Activated CD4-positive, alpha-beta T cell treated with anti-CD3 and anti-CD28 coated beads, Interleukin-2, Interleukin-4, amounts not matched to agents 100 ng/mL and 50 ng/mL, durations not matched to agents 16 hours and 8 hours (primary cell): ENCODE results near the gene LECT2.

Experiments
- DNase-seq: peaks from one replicate; pipeline ENCODE4 v3.0.0-alpha.2; 2020; ENCODE audit warnings: low spot score

LECT2 gene

GRCh38 chr5:135978212-135978631 lies 23.4 kb upstream of the LECT2 start:
- no peak for DNase-seq

DNA sequence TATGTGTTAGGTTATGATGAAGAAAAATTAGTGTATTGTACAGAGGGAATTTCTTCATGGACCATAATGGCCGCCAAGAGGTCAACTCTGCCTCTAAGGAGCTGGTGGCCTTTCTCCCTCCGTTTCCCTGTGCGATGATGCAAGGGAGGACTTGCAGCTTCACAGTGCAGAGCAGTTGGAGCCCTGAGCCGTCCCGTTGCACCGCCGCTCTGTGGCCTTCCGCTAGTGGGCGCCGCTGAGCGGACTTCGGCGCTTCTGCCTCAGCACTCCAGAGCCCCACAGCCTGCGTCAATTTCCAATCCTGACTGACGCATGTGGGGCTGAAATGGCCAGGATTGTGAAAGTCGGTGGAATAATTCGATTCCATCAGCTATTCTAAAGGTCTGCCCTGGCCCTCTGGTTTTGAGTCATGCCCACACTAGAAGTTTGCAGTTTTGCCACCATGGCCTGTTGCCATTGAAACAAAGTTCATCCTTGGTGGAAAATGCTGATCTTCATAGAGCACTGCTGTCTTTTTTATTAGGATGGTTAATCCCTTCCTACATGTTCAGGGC lies 22.7 kb upstream of the LECT2 start:
- peak; percentile 68 for DNase-seq

DNA sequence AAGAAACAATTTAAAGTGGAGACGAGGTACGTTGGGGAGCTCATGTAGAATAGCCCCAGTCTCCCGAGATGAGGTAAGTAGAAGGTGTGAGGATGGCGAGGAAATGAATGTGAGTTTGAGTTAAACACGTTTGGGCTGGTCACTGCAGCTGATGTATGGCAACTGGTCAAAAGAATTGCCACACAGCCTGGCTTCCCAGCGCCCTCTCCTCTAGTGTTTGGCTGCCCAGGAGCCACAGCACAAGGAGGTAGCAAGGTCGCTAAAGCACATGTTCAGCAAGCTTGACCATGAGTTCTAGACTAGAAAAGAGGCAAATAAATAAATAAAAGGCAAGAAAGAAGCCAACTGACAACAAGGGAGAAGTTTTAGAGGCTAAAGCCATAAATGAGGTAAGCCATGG lies 21.4 kb upstream of the LECT2 start:
- DNase-seq = no peak

DNA sequence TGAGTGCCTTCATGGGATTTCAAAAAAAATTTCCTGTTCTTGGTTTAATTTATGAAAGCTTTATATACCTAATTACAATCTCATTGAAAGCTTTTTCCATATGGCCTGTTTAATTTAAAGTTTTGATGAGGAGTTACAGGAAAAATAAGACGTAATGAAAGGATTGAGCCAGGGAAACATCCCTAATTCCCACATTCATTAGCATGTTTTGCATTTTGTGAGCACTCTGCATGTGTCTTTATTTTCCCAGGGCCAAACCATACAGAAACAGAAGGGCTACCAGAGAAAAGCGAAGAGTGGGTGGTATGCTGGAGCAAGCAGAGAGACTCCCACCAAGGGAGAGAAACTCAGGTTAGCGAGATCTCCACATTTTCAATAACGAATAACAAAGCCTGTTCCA lies 20.3 kb upstream of the LECT2 start:
- DNase-seq = no peak

GRCh38 chr5:135974021-135974600 lies 19.3 kb upstream of the LECT2 start:
- no peak for DNase-seq

GRCh38 chr5:135973323-135974020 lies 18.7 kb upstream of the LECT2 start:
- DNase-seq = no peak

DNA sequence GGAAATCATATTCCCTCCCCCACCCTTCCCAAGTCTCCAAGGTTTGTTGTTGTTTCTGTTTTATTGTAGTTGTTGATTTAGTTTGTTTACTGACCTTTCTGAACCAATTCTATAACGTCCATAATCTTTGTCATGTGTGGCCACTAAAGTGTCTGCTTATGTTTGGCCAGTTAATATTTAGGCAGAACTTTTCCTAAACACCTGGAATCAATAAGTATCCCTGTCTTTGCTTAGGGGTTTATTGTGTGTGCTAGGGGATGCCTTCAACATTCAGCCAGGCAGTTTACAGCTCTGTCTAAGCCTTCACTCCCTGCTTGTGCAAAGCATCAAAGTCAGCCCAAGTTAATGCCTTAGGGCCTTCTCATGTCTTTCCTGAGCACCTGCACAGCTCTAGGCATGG lies 16.9 kb upstream of the LECT2 start:
- DNase-seq = no peak

GRCh38 chr5:135966790-135967189 lies 12.0 kb upstream of the LECT2 start:
- no peak for DNase-seq

GRCh38 chr5:135966165-135966564 lies 11.4 kb upstream of the LECT2 start:
- DNase-seq = no peak

- no peak for DNase-seq
Observed at GRCh38 chr5:135965504-135965903, 10.7 kb upstream of the LECT2 start.

GRCh38 chr5:135964670-135965320 lies 10.0 kb upstream of the LECT2 start:
- DNase-seq = no peak

- no peak for DNase-seq
Observed at GRCh38 chr5:135955525-135955924, 742 bp upstream of the LECT2 start.

GRCh38 chr5:135953850-135954249 lies 933 bp downstream of the LECT2 start:
- no peak for DNase-seq

- DNase-seq = no peak
Observed at GRCh38 chr5:135952683-135953082, 2.1 kb downstream of the LECT2 start.

GRCh38 chr5:135951807-135952206 lies 3.0 kb downstream of the LECT2 start:
- DNase-seq = no peak

DNA sequence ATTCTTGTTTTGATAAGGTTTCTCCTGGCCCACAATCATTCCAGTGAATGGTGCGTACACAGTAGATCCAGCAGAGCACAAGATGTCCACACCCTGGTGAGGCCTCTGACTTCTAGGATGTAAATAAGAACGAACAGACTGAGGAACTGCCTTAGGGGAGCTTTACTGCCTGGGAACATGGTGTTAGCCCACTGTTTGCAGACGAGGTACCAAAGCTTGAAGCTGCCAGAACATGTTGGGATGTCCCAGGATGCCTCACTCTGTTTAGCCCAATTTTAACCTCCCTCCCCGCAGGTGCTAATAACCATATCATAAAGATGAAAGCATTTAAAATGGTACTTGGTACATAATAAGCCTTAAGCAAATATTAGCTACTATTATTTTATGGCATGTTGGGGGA lies 3.5 kb downstream of the LECT2 start:
- no peak for DNase-seq

- no peak for DNase-seq
Observed at GRCh38 chr5:135950611-135951010, 4.2 kb downstream of the LECT2 start.

GRCh38 chr5:135944967-135945560 lies 9.7 kb downstream of the LECT2 start:
- DNase-seq = peak; percentile 47

DNA sequence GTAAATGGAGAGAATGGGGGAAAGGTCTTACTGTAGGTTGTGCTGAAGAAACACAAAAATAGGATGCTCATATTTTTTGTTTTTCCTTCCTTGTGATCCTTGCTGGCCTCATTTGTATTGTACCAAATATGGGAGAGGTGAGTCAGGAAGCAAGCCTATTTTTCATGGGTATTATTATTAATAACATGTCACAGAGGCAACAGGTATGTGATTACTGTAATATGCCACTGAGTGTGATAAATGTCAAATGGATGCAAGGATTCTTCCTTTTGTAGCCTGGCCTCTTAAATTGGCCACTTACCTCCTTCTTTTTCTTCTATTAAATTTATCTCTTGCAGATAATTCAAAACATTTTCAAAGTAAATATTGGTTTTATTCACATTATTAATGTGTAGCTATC lies 10.2 kb downstream of the LECT2 start:
- no peak for DNase-seq

GRCh38 chr5:135942202-135942771 lies 12.5 kb downstream of the LECT2 start:
- no peak for DNase-seq

DNA sequence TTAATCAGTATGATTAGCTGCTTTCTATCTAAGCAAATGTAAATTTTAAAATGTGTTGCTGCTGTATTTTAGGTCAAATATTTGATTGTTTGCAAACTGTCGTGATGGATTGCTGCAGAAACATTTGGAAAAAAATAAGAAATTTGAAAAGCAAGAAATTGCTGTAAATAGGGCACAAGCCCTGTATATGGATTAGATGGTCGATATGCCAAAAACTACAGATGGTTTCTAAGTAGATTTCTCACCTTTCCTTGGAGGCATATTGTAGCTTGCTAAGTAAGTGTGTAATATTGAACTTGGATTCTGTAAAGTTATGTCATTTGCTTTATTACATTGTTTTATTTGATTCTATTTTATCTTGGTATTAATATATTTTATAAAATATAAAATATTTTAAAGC lies 13.1 kb downstream of the LECT2 start:
- DNase-seq = no peak

DNA sequence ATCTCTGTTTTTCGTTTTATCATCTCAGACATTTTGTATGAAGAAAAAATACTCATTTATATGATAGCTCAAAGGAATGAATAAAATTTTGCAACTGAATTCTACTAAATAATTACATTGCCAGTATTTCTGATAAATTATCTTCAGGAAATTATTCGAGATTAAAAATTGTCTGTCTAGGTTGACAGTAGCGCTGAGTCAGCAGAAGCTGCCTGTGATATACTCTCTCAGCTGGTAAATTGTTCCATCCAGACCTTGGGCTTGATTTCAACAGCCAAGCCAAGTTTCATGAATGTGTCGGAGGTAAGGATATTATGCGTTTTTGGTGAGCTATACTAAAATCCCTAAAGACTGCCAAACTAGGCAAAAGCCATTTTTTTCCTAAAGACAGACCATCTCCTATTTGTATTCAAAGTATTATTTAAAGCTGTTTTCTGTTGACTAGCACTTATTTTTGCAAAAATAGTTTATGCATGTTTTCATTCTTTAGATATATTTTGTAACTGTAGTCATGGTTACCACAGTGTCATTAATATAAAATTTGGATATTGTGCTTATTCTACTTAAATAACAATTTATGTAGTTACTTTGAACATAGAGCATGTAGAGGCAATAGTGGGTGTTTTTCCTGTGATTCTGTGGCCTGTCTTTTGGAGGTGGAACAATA lies 17.4 kb downstream of the LECT2 start:
- DNase-seq = no peak
